Heart left ventricle (tissue), 16 donors: Measurements from ENCODE around the gene GRIP1. TPM values are rescaled to one million over a fixed set of nuclear protein-coding genes. Genes with fewer than 3 reads are reported as not detected.

Source experiments
- ATAC-seq, 4 donors: fragments of 200-7000 bp; cut with Tn5 transposase; one replicate each; pipeline ENCODE4 v1.9.1; 2020 to 2022; ENCODE audit warnings: moderate library complexity in 4 of 4, mild to moderate bottlenecking in 3 of 4, moderate number of reproducible peaks in 1 of 4
- DNase-seq, 5 donors: peaks; one replicate each; pipeline ENCODE4 v3.0.0-alpha.2; 2020
- H3K27ac ChIP-seq, 12 donors: fragments of 200-600 bp; sonication (generic) in 4 of 12; one replicate each; pipeline versions ENCODE4 v1.5.0 to v1.8.0; 2016 to 2022; ENCODE audit warnings: mild to moderate bottlenecking in 2 of 12
- H3K27me3 ChIP-seq, 9 donors: fragments of 200-600 bp; sonication (generic) in 2 of 9; one replicate each; pipeline versions ENCODE4 v1.5.1 to v1.8.0; 2016 to 2022; ENCODE audit warnings: mild to moderate bottlenecking in 3 of 9
- H3K36me3 ChIP-seq, 9 donors: fragments of 200-600 bp; sonication (generic) in 2 of 9; one replicate each; pipeline versions ENCODE4 v1.5.0 to v1.8.0; 2018 to 2022; ENCODE audit warnings: mild to moderate bottlenecking in 2 of 9
- H3K4me1 ChIP-seq, 12 donors: fragments of 200-600 bp; sonication (generic) in 4 of 12; one replicate each; pipeline versions ENCODE4 v1.5.0 to v1.8.0; 2016 to 2022; ENCODE audit warnings: mild to moderate bottlenecking in 3 of 12
- H3K4me3 ChIP-seq, 12 donors: fragments of 200-600 bp; sonication (generic) in 4 of 12; one replicate each; pipeline versions ENCODE4 v1.5.0 to v1.8.0; 2017 to 2022; ENCODE audit warnings: mild to moderate bottlenecking in 9 of 12, moderate library complexity in 4 of 12
- H3K9me3 ChIP-seq, 12 donors: fragments of 200-600 bp; sonication (generic) in 4 of 12; one replicate each; pipeline versions ENCODE4 v1.5.0 to v1.8.0; 2016 to 2022; ENCODE audit warnings: mild to moderate bottlenecking in 1 of 12
- POLR2A ChIP-seq, 2 donors: fragments of 450-650 bp; IDR thresholded peaks; one replicate each; pipeline ENCODE4 v1.6.1; 2017; ENCODE audit warnings: antibody characterized with exemption in 2 of 2, mild to moderate bottlenecking in 2 of 2, moderate library complexity in 2 of 2
- WGBS, 4 donors: extraction: QIAGEN DNeasy Blood & Tissue Kit in 2 of 4; methylation state at CpG; one replicate each; pipeline versions ENCODE4 v1.1.5 to v1.1.7; 2013 to 2018; 5-methylcytosine and 5-hydroxymethylcytosine counted together
- intact Hi-C, 10 donors: fragments of 100-400 bp; cut with DNase I; formaldehyde crosslinking; loops; one replicate each; pipeline versions ENCODE4 v1.11.1 to v1.14.2; 2022
- polyA plus RNA-seq, 2 donors: library from polyadenylated mRNA; stranded (reverse); fragments of 200-250 nt; gene quantifications; one replicate each; pipeline ENCODE4 v1.2.3, GENCODE V29; 2013
- total RNA-seq, 9 donors: library from RNA; depleted of rRNA in 2 of 9; stranded (reverse); fragments of >200 nt in 2 of 9; fragmentation: NEBNext Ultra II Directional in 3 of 9; extraction: Animal tissue kit (Norgen Biotek cat#: 25700) in 3 of 9; gene quantifications; one replicate each; pipeline versions ENCODE4 v1.1.0 to v1.2.4, GENCODE V29; 2016 to 2023
- TF ChIP-seq, protein P1 (sequence below), 12 donors: fragments of 200-600 bp; sonication (generic) in 4 of 12; IDR thresholded peaks; one replicate each; pipeline versions ENCODE4 v1.5.0 to v1.8.0; 2018 to 2022; ENCODE audit warnings: antibody characterized with exemption in 12 of 12, mild to moderate bottlenecking in 5 of 12
- donor health status: ischemic (EF 13 %, LVEDD 7.1; RV severe dilation, severe dysfunction).
- donor health status: healthy with polysubstance abuse.
- donor health status: DM: no; HTN: yes; CAD: no.
- donor health status: DM: no; HTN: no; CAD: no.
- donor health status: ischemic (EF 25% LVEDD 6.9; RV normal size, moderate dysfunction).
- donor health status: ischemic (EF 25% LVEDD 5.7; RV mildly dilated, moderate dysfunction).
- donor health status: healthy.
- donor health status: DM: yes; HTN: yes; CAD: no.
- donor health status: ischemic (EF 35%, LVEDD 5.7; RV mildly dilated, moderate dysfunction).
- donor health status: nonischemic (EF 11% LVEDD 7.7; RV severe dilation, severe dysfunction).
- donor health status: DM: yes; HTN: yes; CAD: no.
- donor health status: PGD.
- donor health status: ischemic (EF 29% LVEDD 5.4; RV normal size, mild dysfunction).
- donor health status: nonischemic (EF 23%, LVEDD 6.1; RV moderate dilation, normal function).

GRIP1 gene
- total and polyA plus RNA-seq, 11 donors = 0.30 to 8.4 (median 1.5) TPM

DNA sequence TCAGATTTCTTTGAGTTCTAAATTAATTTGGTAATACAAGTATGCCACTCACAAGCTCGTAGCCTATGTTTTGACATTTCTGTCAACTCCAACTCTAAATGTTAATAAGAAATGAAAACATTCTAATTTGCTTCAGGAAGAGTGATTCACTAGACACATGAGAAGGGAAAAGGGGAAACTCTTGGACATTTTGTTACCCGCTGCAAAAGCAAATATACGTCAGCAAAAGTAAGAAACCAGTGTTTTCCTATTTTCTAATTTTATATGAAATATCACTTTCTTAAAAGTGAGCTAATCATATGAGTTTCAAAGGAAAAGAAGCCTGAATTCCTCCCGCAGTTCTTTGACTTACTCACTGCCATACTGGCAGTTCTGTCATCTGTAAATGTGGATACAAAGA lies 162.3 kb downstream of the GRIP1 start:
- 56 to 89% (median 67%) methylated on average over 4 of the region's 4 CpGs for WGBS, 4 donors
- Histone ChIP-seq H3K27ac (no peak overlapping the region), H3K36me3 (no peaks in the 10 kb centered on the region), H3K27me3 (no peaks in the 10 kb centered on the region), H3K4me3 (no peak overlapping the region), H3K4me1 (no peaks in the 10 kb centered on the region), H3K9me3 (no peaks in the 10 kb centered on the region)
- ATAC-seq (no peak), DNase-seq (no peak)
- TF ChIP-seq, protein P1, sequence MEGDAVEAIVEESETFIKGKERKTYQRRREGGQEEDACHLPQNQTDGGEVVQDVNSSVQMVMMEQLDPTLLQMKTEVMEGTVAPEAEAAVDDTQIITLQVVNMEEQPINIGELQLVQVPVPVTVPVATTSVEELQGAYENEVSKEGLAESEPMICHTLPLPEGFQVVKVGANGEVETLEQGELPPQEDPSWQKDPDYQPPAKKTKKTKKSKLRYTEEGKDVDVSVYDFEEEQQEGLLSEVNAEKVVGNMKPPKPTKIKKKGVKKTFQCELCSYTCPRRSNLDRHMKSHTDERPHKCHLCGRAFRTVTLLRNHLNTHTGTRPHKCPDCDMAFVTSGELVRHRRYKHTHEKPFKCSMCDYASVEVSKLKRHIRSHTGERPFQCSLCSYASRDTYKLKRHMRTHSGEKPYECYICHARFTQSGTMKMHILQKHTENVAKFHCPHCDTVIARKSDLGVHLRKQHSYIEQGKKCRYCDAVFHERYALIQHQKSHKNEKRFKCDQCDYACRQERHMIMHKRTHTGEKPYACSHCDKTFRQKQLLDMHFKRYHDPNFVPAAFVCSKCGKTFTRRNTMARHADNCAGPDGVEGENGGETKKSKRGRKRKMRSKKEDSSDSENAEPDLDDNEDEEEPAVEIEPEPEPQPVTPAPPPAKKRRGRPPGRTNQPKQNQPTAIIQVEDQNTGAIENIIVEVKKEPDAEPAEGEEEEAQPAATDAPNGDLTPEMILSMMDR (IDR thresholded peaks at IDR 0.05) = no peak
- TF ChIP-seq POLR2A (IDR thresholded peaks at IDR 0.05) = no peak
- intact Hi-C loops = no loop called here

GRCh38 chr12:66516133-66516532 lies 162.7 kb downstream of the GRIP1 start:
- ATAC-seq (no peak), DNase-seq (no peak)
- no peak overlapping the region for H3K4me3 ChIP-seq
- TF ChIP-seq POLR2A (IDR thresholded peaks at IDR 0.05) = no peak
- TF ChIP-seq, protein P1 (IDR thresholded peaks at IDR 0.05) = no peak
- intact Hi-C loops = no loop called here
- 62 to 73% (median 65%) methylated on average over 2 of the region's 2 CpGs for WGBS, 4 donors
- no peak overlapping the region for H3K27ac ChIP-seq
- no peaks in the 10 kb centered on the region for H3K9me3 ChIP-seq
- no peaks in the 10 kb centered on the region for H3K36me3 ChIP-seq
- H3K27me3 ChIP-seq = no peaks in the 10 kb centered on the region
- no peaks in the 10 kb centered on the region for H3K4me1 ChIP-seq

GRCh38 chr12:66514581-66514980 lies 164.3 kb downstream of the GRIP1 start:
- no peak for ATAC-seq
- Histone ChIP-seq H3K36me3 (no peaks in the 10 kb centered on the region), H3K27me3 (no peaks in the 10 kb centered on the region), H3K4me1 (no peaks in the 10 kb centered on the region), H3K9me3 (no peaks in the 10 kb centered on the region), H3K4me3 (no peak overlapping the region), H3K27ac (no peak overlapping the region)
- no peak for TF ChIP-seq POLR2A (IDR thresholded peaks at IDR 0.05)
- TF ChIP-seq, protein P1 (IDR thresholded peaks at IDR 0.05) = no peak
- no peak for DNase-seq
- intact Hi-C loops = no loop called here
- 47 to 83% (median 54%) methylated on average over 2 of the region's 2 CpGs for WGBS, 4 donors

GRCh38 chr12:66508025-66508424 lies 170.9 kb downstream of the GRIP1 start:
- ATAC-seq = no peak
- H3K4me3 ChIP-seq = no peak overlapping the region
- TF ChIP-seq, protein P1 (IDR thresholded peaks at IDR 0.05) = no peak
- TF ChIP-seq POLR2A (IDR thresholded peaks at IDR 0.05) = no peak
- intact Hi-C loops = no loop called here
- H3K9me3 ChIP-seq = peaks cover 0 to 7% (median 0%) of the 10 kb centered on the region in 12 donors
- WGBS, 4 donors = 76 to 84% (median 81%) methylated on average over 2 of the region's 2 CpGs
- H3K4me1 ChIP-seq = no peaks in the 10 kb centered on the region
- DNase-seq = no peak
- no peaks in the 10 kb centered on the region for H3K36me3 ChIP-seq
- H3K27me3 ChIP-seq = no peaks in the 10 kb centered on the region
- no peak overlapping the region for H3K27ac ChIP-seq
